Activated T-helper 1 cell treated with anti-CD3 and anti-CD28 coated beads, Interleukin-2, amount 50 U/mL, for 16 hours (primary cell): ENCODE data around the gene L1CAM.

Experiments used
- DNase-seq, 2 donors: peaks; one replicate each; pipeline ENCODE4 v3.0.0-alpha.2; 2020; ENCODE audit warnings: low read depth in 1 of 2, low spot score in 1 of 2

Gene L1CAM

GRCh38 chrX:153812220-153812619 lies 73.8 kb downstream of the L1CAM start:
- no peak for DNase-seq
